ENCODE results near the gene CMPK2. TPM values are rescaled to one million over a fixed set of nuclear protein-coding genes. Genes with fewer than 3 reads are reported as not detected.

Gene CMPK2
- total and polyA plus RNA-seq, 10 of the 15 experiments (the other 5 are each of a cell fraction or from before 2014, with no cell fraction given), result 0.50 to 5.6 (median 3.2) TPM

GRCh38 chr2:6841537-6842287, 24.0 kb downstream of the CMPK2 start (continued):
- no peak for TF ChIP-seq CUX1 (IDR thresholded peaks at IDR 0.05; ENCODE audit: insufficient replicate concordance, low read depth, low read length)
- TF ChIP-seq NR2F1 (conservative IDR thresholded peaks at IDR 0.05), result no peak
- no peak for TF ChIP-seq PBX3 (IDR thresholded peaks at IDR 0.05; ENCODE audit: insufficient replicate concordance, low read depth, low read length)
- TF ChIP-seq HDAC2 (IDR thresholded peaks at IDR 0.05), result no peak
- no peak for TF ChIP-seq PML (IDR thresholded peaks at IDR 0.05; ENCODE audit: low read length)

All from GM12878 (cell line).